Posterior cingulate gyrus (tissue), 11 donors: ENCODE measurements around the gene TEC.
"Not testable (repeated sequence)": the region's sequence is repeated elsewhere in the genome, so short reads cannot be mapped to it uniquely, and the experiment has no call there.

ENCODE experiments used
- DNase-seq, 10 donors: peaks; one replicate each; pipeline versions ENCODE4 v3.0.0 to v3.0.0-alpha.2; 2020 to 2021; ENCODE audit warnings: mixed read lengths in 3 of 10
- intact Hi-C: fragments of 100-400 bp; cut with DNase I; formaldehyde crosslinking; loops from one replicate; pipeline ENCODE4 v1.15.1; 2023

TEC gene

DNA sequence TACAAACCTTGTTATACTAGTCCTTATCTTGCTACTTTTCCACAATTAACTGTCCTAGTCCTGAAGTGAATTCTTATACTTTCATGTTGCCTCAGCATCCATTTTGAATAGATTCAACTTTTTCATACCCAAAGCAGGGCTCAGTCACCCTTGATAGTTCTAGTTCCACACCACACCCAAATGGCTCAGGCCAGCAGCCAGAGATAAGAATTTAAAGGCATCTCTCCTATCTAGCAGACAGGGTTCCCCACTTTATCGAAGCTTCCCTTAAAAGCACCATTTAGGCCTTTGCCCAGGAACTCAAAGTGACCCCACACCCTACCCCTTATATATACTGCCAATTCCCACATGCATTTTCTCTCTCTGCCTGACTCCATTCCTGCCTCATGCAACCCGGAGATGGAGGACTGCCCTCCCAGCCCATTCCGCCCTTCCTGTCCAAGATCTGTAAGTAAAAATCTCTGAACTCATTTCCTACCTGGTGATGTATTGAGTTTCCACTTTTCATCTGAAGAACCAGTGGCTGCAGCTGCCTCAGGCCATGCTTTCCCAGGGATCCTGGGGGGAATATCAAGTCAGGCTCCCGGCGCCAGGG is 71.9 kb downstream of the TEC start:
- DNase-seq: no peak
- intact Hi-C loops: no loop called here

DNA sequence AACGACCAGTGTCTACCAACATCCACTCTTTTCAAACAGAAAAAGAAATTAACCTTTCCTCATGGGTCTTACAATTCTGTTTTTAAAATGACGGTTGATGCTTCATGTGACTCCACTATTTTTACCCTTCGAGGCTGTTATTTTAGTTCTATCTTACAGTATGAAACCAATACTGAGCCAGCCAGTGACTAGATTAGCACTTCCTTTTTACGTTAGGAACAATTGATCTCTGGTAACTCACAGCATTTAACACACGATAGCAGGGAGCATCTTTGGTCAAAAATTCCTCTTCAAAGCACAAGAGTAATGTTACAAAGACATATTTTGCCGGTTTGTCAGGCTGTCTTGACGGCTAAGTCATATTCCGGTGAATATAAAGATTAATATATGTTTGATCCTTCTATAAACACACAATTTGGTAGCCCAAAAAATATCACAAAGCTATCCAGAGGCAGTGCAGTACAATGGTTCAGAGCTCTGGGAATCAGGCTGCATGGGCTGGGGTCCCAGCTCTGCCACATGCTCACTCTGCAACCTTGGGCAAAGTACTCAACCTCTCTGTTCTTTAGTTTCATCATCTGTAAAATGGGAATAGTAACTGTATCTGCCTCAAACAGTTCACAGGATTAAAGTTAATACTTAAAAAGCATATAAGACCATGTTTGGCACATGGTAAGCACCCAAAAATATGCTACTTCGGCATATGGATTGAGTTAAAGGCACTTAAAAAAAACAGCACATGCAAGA is 72.7 kb downstream of the TEC start:
- DNase-seq: no peak
- intact Hi-C loops: no loop called here

GRCh38 chr4:48195853-48196252 is 73.8 kb downstream of the TEC start:
- DNase-seq: no peak
- intact Hi-C loops: no loop called here

DNA sequence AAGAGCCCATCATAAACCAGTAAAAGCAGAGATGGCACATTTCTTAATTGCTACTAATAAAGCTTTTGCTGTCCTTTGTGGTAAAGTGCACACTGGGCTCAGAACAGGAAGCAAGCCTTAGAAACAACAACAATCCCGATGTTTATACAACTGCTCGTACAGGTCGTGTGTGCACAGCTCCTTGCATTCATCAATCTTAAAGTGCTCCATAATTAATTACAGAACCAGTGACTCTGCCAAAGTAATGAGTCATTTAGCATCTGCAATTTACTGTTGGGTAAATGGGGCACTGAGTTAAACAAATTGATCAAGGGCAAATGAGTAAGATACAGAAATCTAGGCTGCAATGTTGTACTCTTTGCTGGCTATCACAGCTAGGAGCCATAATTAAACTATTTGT is 74.3 kb downstream of the TEC start:
- DNase-seq: no peak
- intact Hi-C loops: no loop called here

GRCh38 chr4:48194971-48195370 is 74.7 kb downstream of the TEC start:
- no peak for DNase-seq
- intact Hi-C loops: no loop called here

DNA sequence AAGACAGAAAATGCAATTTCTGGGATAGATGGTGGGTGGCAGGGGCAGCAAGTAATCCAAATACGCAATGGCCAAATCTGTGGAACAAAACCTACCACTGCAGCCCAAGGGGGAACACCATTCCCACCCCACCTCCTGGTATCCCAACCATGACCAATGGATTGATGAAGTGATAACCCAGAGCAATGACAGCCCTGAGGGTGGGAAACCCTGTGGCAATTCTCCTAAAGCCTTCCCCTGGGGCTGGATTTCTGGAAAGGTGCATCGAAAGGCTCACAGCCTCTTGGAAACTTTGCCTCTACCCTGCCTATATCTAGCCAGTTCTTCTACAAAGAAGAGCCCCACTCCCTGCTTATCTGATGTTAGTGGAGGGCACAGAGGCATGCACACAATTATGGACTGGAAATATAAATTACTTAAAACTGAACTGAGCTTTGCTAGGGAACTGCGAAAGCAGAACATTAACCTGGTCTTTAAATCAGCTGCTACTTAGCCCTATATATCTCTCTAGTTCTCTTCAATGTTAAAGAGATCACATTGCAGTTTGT is 75.6 kb downstream of the TEC start:
- DNase-seq: no peak
- intact Hi-C loops: no loop called here

DNA sequence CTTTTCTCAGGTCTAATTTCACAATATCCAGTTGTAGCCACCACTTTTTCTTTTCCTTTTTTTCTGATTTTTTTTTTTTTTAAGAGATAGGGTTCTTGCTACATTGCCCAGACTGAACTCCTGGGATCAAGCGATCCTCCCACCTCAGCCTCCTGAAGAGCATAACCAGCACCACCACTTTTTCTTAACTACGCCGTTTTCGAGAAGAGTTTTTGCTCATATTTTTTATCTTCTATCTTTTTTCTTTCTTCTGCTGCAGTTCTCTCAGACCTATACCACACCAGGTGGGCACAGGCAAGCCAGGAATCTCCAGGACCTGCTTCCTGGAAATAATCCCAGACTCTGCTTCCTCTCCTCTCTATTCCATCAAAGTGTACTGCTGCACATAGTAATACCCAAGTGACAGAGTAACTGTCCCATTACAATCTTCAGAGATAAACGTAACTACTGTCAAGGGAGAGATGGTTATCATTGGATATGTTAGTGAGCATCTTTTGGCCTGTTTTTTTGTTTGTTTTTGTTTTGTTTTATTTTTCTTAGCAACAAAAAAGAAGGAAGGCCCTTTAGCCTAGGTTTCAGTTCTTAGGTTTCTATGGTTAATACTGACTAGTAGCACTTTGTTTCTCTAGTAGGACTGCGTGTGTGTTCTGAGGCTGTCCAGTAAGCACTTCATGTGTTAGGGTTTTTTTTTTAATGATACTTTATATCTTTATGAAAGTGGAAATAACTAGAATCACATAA is 76.4 kb downstream of the TEC start:
- intact Hi-C loops: no loop called here
- no peak for DNase-seq

DNA sequence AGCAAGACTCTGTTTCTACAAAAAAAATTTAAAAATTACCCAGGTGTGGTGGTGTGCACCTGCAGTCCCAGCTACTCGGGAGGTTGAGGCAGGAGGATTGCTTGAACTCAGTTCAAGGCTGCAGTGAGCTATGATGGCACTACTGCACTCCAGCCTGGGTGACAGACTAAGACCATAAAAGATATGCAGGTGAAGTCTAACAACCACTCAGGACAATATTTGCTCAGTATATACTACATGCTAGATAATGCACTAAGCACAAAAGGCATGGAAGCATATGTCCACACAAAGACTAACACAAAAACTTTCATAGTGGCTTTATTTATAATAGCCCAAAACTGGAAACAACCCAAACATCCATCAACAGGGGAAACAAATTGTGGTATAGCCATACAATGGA is 77.9 kb downstream of the TEC start:
- intact Hi-C loops: no loop called here
- no peak for DNase-seq

GRCh38 chr4:48190839-48191238 is 78.8 kb downstream of the TEC start:
- intact Hi-C loops: no loop called here
- no peak for DNase-seq

DNA sequence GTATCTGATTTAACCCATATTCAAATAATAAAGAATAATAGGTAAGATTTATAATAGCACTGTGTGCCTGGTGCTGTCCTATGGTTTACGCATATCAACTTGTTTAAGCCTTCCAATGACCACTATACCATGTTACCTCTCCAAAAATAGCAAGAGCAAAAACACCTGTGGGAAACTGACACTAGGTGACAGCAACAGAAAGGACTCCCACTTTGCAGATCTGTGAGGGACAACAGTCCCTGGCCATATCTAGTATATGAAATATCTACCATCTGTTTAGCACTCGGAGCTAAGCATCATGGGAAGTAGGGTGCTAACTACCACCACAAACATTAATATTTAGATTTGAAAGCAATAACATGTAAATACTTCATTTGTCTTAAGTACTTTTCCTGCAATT is 79.9 kb downstream of the TEC start:
- DNase-seq: no peak
- intact Hi-C loops: no loop called here

DNA sequence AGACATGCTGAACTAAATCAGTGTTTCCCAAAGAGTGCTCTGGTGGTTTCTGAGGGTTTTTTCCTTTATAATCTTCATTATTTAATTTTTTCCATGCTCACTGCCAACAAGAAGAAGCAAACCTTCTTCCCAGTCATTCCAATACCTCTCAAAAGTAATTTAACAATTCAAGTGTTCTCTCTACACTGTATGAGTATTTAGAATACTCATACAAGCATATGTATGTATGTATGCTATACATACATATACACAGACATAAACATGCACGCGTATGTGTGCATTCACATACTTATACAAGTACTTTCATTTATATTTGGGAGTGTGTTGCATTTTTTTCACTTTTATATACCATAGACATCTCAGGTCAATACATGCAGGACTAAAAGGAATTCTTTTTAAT is 81.2 kb downstream of the TEC start:
- DNase-seq: no peak
- intact Hi-C loops: no loop called here

GRCh38 chr4:48187813-48188212 is 81.8 kb downstream of the TEC start:
- no peak for DNase-seq
- intact Hi-C loops: no loop called here

- intact Hi-C loops, DNase-seq: not testable (repeated sequence)
Measured at GRCh38 chr4:48187066-48187465, 82.6 kb downstream of the TEC start.

GRCh38 chr4:48186394-48186793 is 83.2 kb downstream of the TEC start:
- intact Hi-C loops: not testable (repeated sequence)

DNA sequence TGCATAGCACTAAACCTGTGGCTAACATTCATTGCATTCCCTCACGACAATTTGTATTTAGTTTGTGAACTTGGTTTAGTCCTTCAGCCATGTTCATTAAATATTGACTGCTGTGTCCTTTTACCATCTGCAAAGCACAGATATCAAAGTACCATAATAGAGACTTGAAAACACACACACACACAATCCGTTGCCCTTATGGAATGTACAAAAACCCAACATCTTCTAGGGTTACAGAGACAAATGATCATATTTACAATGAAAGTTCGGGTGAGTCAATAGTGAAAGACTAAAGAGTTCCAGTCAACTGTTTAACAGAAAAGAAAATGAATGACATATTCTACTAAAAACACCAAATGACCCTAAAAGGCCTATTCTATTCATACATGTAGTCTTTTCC is 84.8 kb downstream of the TEC start:
- no peak for DNase-seq
- intact Hi-C loops: no loop called here

More at GRCh38 chr4:48186394-48186793, 83.2 kb downstream of the TEC start:
- DNase-seq: peak in 1 of 10 donors; percentile 79

DNA sequence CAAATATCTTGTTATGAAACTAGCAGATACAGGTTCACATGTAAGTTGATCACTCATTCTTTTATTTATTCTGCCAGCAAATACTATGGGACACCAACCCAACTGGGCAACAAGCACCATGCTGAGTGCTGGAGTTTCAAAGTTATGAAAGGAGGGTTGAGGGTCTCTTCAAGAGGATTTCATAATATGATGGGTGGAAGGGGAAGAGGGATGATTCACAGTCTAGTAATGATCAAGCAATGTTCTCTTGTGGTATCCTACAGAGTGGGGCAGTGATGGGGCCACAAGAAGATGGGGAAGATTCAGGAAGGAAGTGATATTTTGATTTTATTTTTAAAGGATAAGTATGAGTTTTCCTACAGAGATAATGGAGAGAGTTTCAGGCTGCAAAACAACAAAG is 89.4 kb downstream of the TEC start:
- intact Hi-C loops: no loop called here
- DNase-seq: no peak

DNA sequence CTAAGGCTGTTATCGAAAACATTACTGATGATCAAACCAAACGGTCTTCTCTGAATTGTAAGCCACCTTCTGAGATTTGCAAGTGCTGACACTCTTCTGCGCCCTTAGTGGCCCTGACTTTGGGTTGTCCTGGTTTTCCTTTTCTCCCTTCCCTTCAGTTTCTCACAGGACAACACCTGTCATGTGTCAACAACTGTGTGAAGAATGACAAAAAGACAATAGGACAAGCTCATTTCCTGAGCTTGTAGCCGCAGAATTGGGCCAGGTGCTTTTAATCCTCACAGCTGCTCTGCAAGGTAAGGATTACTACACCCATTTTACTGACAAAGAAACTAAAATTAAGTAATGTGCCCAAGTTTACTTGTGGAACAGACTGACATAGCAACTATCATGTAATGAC is 90.7 kb downstream of the TEC start:
- intact Hi-C loops: no loop called here
- DNase-seq: no peak

GRCh38 chr4:48175806-48176205 is 93.8 kb downstream of the TEC start:
- no peak for DNase-seq
- intact Hi-C loops: no loop called here

GRCh38 chr4:48175328-48175727 is 94.3 kb downstream of the TEC start:
- intact Hi-C loops: no loop called here
- DNase-seq: no peak

DNA sequence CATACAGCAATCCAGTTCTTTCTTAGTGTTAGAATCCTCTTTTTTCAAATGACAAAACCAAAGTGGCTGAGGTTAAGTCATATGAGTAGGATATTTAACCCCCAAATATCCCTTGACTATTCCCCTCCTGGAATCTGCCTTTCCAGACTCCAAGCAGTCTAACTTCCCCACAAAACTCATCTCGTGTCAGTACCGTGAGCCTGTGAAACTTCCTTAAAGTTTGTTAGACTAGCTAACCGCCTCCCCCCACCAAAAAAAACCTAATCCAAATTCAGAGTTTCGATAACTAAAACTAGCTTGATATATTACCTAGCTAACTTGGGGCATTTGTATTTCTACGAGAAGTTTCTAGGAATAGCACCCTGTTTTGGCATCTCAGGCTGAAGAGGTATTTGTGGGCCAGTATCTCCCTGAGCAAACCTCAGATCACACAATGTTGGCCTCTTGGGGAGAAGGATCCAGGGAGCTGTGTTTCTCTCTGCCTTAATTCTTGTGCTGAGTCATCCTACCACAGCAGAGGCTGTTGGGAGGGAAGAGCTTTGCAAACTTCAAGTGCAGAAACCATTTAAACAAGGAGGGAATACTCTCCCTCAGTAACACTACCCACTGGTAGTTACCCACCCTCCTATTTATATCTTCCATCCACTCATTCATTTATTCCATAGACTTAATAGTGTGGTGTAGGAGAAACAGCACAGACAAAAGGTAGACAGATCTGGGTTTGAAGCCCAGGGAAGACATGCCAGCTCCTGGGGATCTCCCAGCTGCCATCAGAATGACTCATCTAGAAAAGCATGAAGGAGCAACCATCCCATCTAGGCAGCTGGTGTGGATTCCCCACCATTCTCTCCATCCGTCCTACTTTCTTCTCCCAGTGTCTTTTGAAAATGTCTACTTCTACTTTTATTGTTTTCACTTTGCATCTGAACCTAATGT is 96.3 kb downstream of the TEC start:
- DNase-seq: peak in 1 of 10 donors; percentile 11
- intact Hi-C loops: no loop called here
